IMR-90 (cell line): Measurements from ENCODE around the gene PPP1R9A. TPM values are rescaled to one million over a fixed set of nuclear protein-coding genes. Genes with fewer than 3 reads are reported as not detected.

Experiments
- ATAC-seq: fragments of 200-7000 bp; cut with Tn5 transposase; 2 replicates; pipeline ENCODE4 v1.9.1; 2020; ENCODE audit warnings: low read depth, mild to moderate bottlenecking, moderate library complexity
- BruUV-seq: library from RNA; stranded (reverse); fragments of 400-500 nt; replicated peaks from 2 replicates; lab custom pipeline; 2021; lab: Mats Ljungman, UMichigan
- CTCF ChIA-PET: fragments of 300-600 bp; formaldehyde crosslinking; extraction: SDS; loops from one replicate; lab custom pipeline; 2021; ENCODE audit warnings: antibody characterized with exemption; lab: Yijun Ruan, JAX
- POLR2A ChIA-PET: fragments of 300-600 bp; sonication (Branson Sonifier 250); formaldehyde crosslinking; loops from one replicate; lab custom pipeline; 2022; ENCODE audit warnings: antibody characterized with exemption; ENCODE audit not compliant: unreplicated experiment; lab: Charles Lee
- DNase-seq: peaks from one replicate; pipeline ENCODE4 v3.0.0; 2013
- H2AFZ ChIP-seq: replicated peaks from 2 replicates; pipeline ENCODE3; 2013; ENCODE audit warnings: low read length, mild to moderate bottlenecking; ENCODE audit not compliant: poor library complexity
- H2AK5ac ChIP-seq: 2 replicates; pipeline ENCODE4 v1.6.1; 2013; ENCODE audit warnings: low read depth, low read length, inconsistent platforms
- H2AK9ac ChIP-seq: replicated peaks from 2 replicates; pipeline ENCODE3; 2013; ENCODE audit warnings: mild to moderate bottlenecking, low read depth, low read length, moderate library complexity; ENCODE audit not compliant: poor library complexity
- H2BK120ac ChIP-seq: 2 replicates; pipeline ENCODE4 v1.6.1; 2013; ENCODE audit warnings: low read depth, low read length, inconsistent platforms
- H2BK15ac ChIP-seq: 3 replicates; pipeline ENCODE4 v1.6.1; 2013; ENCODE audit warnings: low read depth, low read length, inconsistent platforms
- H2BK20ac ChIP-seq: 2 replicates; pipeline ENCODE4 v1.6.1; 2013; ENCODE audit warnings: low read depth, mild to moderate bottlenecking, inconsistent platforms, low read length, moderate library complexity
- H2BK5ac ChIP-seq: 2 replicates; pipeline ENCODE4 v1.6.1; 2013; ENCODE audit warnings: mild to moderate bottlenecking, low read depth, low read length, inconsistent platforms; ENCODE audit not compliant: poor library complexity, severe bottlenecking
- H3K14ac ChIP-seq: replicated peaks from 2 replicates; pipeline ENCODE4 v1.6.1; 2013; ENCODE audit warnings: low read depth, low read length, inconsistent platforms
- H3K18ac ChIP-seq: 2 replicates; pipeline ENCODE4 v1.6.1; 2013; ENCODE audit warnings: low read depth, low read length, control low read depth
- H3K23ac ChIP-seq: 2 replicates; pipeline ENCODE4 v1.6.1; 2013; ENCODE audit warnings: low read depth, low read length, inconsistent platforms
- H3K27ac ChIP-seq: 2 replicates; pipeline ENCODE4 v1.5.1; 2013; ENCODE audit warnings: mild to moderate bottlenecking, control low read depth, low read length; ENCODE audit not compliant: insufficient read depth
- H3K27me3 ChIP-seq: 2 replicates; pipeline ENCODE4 v1.6.1; 2013; ENCODE audit warnings: low read length; ENCODE audit not compliant: control insufficient read depth, insufficient read depth
- H3K36me3 ChIP-seq: 2 replicates; pipeline ENCODE4 v1.6.1; 2013; ENCODE audit warnings: low read length, mixed read lengths; ENCODE audit not compliant: control insufficient read depth, insufficient read depth
- H3K4ac ChIP-seq: 2 replicates; pipeline ENCODE4 v1.6.1; 2013; ENCODE audit warnings: low read depth, low read length, inconsistent platforms
- H3K4me1 ChIP-seq: 2 replicates; pipeline ENCODE4 v1.6.1; 2013; ENCODE audit warnings: low read length, mixed read lengths; ENCODE audit not compliant: control insufficient read depth, insufficient read depth
- H3K4me2 ChIP-seq: 2 replicates; pipeline ENCODE4 v1.6.1; 2013; ENCODE audit warnings: low read depth, mild to moderate bottlenecking, control low read depth, low read length, moderate library complexity
- H3K4me3 ChIP-seq: 2 replicates; pipeline ENCODE4 v1.5.1; 2013; ENCODE audit warnings: low read depth, mild to moderate bottlenecking, control low read depth, low read length, moderate library complexity; ENCODE audit not compliant: insufficient read depth
- H3K56ac ChIP-seq: 2 replicates; pipeline ENCODE4 v1.6.1; 2013; ENCODE audit warnings: low read length, inconsistent platforms; ENCODE audit not compliant: insufficient read depth; ENCODE audit errors: extremely low read depth
- H3K79me1 ChIP-seq, 2 experiments: 2 replicates each; pipeline ENCODE4 v1.6.1; 2013; ENCODE audit warnings: low read length in 2 of 2, inconsistent platforms in 1 of 2, low read depth in 1 of 2
- H3K9ac ChIP-seq: 2 replicates; pipeline ENCODE4 v1.6.1; 2013; ENCODE audit warnings: low read depth, low read length, control low read depth
- H3K9me1 ChIP-seq: 2 replicates; pipeline ENCODE4 v1.6.1; 2013; ENCODE audit warnings: low read length, inconsistent platforms; ENCODE audit not compliant: insufficient read depth
- H3K9me3 ChIP-seq: 2 replicates; pipeline ENCODE4 v1.6.1; 2013; ENCODE audit warnings: low read length; ENCODE audit not compliant: control insufficient read depth, insufficient read depth
- H4K20me1 ChIP-seq: 2 replicates; pipeline ENCODE4 v1.6.1; 2013; ENCODE audit warnings: low read length, inconsistent platforms; ENCODE audit not compliant: insufficient read depth
- H4K5ac ChIP-seq: 2 replicates; pipeline ENCODE4 v1.6.1; 2013; ENCODE audit warnings: mild to moderate bottlenecking, low read depth, low read length, control low read depth
- H4K8ac ChIP-seq, 2 experiments: 2 replicates each; pipeline ENCODE4 v1.6.1; 2013; ENCODE audit warnings: low read depth in 2 of 2, low read length in 2 of 2, control low read depth in 1 of 2, inconsistent platforms in 1 of 2
- H4K91ac ChIP-seq: 2 replicates; pipeline ENCODE4 v1.6.1; 2013; ENCODE audit warnings: low read depth, low read length, inconsistent platforms; ENCODE audit not compliant: insufficient read depth
- BHLHE40 ChIP-seq: fragments of 150-350 bp; IDR thresholded peaks from 2 replicates; pipeline ENCODE4 v1.6.1; 2016; ENCODE audit warnings: mild to moderate bottlenecking, low read depth, low read length
- CEBPB ChIP-seq: IDR thresholded peaks from 2 replicates; pipeline ENCODE4 v1.6.1; 2012; ENCODE audit warnings: low read depth, low read length, improper control_type of control experiment
- CHD1 ChIP-seq: IDR thresholded peaks from 2 replicates; pipeline ENCODE4 v1.6.1; 2012; ENCODE audit warnings: low read depth, low read length, improper control_type of control experiment
- CTCF ChIP-seq: conservative IDR thresholded peaks from 2 replicates; pipeline ENCODE4 v1.5.1; 2012; ENCODE audit warnings: mild to moderate bottlenecking, low read depth, low read length, improper control_type of control experiment
- ELK1 ChIP-seq: fragments of 150-350 bp; IDR thresholded peaks from 2 replicates; pipeline ENCODE4 v1.6.1; 2016; ENCODE audit warnings: low read depth, mild to moderate bottlenecking, low read length, moderate library complexity, borderline replicate concordance
- FOS ChIP-seq: fragments of 150-350 bp; IDR thresholded peaks from 2 replicates; pipeline ENCODE4 v1.6.1; 2016; ENCODE audit warnings: low read depth, low read length
- MAFK ChIP-seq: IDR thresholded peaks from 2 replicates; pipeline ENCODE4 v1.6.1; 2012; ENCODE audit warnings: low read depth, low read length, improper control_type of control experiment
- MAZ ChIP-seq: IDR thresholded peaks from 2 replicates; pipeline ENCODE4 v1.6.1; 2012; ENCODE audit warnings: low read depth, mild to moderate bottlenecking, low read length, improper control_type of control experiment, moderate library complexity, borderline replicate concordance
- MXI1 ChIP-seq: IDR thresholded peaks from 2 replicates; pipeline ENCODE4 v1.6.1; 2012; ENCODE audit warnings: low read depth, mild to moderate bottlenecking, low read length, moderate library complexity, borderline replicate concordance
- NFE2L2 ChIP-seq: fragments of 150-350 bp; IDR thresholded peaks from 2 replicates; pipeline ENCODE4 v1.6.1; 2016; ENCODE audit warnings: low read depth, mild to moderate bottlenecking, low read length
- POLR2A ChIP-seq: IDR thresholded peaks from 2 replicates; pipeline ENCODE4 v1.6.1; 2012; ENCODE audit warnings: mild to moderate bottlenecking, low read depth, low read length
- RAD21 ChIP-seq: IDR thresholded peaks from 2 replicates; pipeline ENCODE4 v1.6.1; 2012; ENCODE audit warnings: low read length, improper control_type of control experiment
- RCOR1 ChIP-seq: IDR thresholded peaks from 2 replicates; pipeline ENCODE4 v1.6.1; 2012; ENCODE audit warnings: mild to moderate bottlenecking, low read length, improper control_type of control experiment; ENCODE audit not compliant: insufficient replicate concordance
- RFX5 ChIP-seq: IDR thresholded peaks from 2 replicates; pipeline ENCODE4 v1.8.0; 2012; ENCODE audit warnings: low read depth, mild to moderate bottlenecking, low read length, moderate library complexity
- SMC3 ChIP-seq: fragments of 150-350 bp; IDR thresholded peaks from 2 replicates; pipeline ENCODE4 v1.6.1; 2016; ENCODE audit warnings: low read depth, mild to moderate bottlenecking, antibody characterized with exemption, low read length, moderate library complexity
- USF2 ChIP-seq: fragments of 150-350 bp; IDR thresholded peaks from 2 replicates; pipeline ENCODE4 v1.6.1; 2017; ENCODE audit warnings: mild to moderate bottlenecking, antibody characterized with exemption, low read length, low read depth
- WGBS, 2 experiments: methylation state at CpG; one replicate each; pipeline versions ENCODE4 v1.1.5 to v1.1.7; 2013; ENCODE audit warnings: missing lambda C conversion rate in 2 of 2; ENCODE audit not compliant: insufficient read length in 1 of 2; ENCODE audit errors: extremely low coverage in 2 of 2; 5-methylcytosine and 5-hydroxymethylcytosine counted together
- dilution Hi-C: fragments of 300-500 bp; cut with HindIII; formaldehyde crosslinking; loops from one replicate; pipeline ENCODE4 v1.14.3; 2018; ENCODE audit warnings: low sequenced_read_pairs; ENCODE audit not compliant: unreplicated experiment
- in situ Hi-C: fragments of 300-500 bp; cut with MboI; formaldehyde crosslinking; loops from 3 replicates; pipeline ENCODE4 v1.14.3; 2019; ENCODE audit warnings: low sequenced_read_pairs, inconsistent platforms, mixed read lengths
- intact Hi-C: fragments of 100-400 bp; cut with micrococcal nuclease; formaldehyde crosslinking; loops from 2 replicates; pipeline ENCODE4 v1.10.0; 2022
- polyA plus RNA-seq, 3 experiments: library from polyadenylated mRNA; depleted of rRNA; stranded (reverse); fragments of >200 nt; gene quantifications; 2 replicates each; pipeline ENCODE4 v1.2.3, GENCODE V29; 2012; ENCODE audit warnings: low replicate concordance in 1 of 3
- total RNA-seq: library from RNA; depleted of rRNA; stranded (reverse); fragments of >200 nt; gene quantifications from 2 replicates; pipeline ENCODE4 v1.2.3, GENCODE V29; 2012

Gene PPP1R9A
- total and polyA plus RNA-seq, 2 of the 4 experiments (the other 2 are of a cell fraction) = not detected

GRCh38 chr7:94921911-94922310 is 14.5 kb downstream of the PPP1R9A start:
- H2BK120ac ChIP-seq = no peak overlapping the region
- H4K5ac ChIP-seq = no peak overlapping the region
- no peaks in the 10 kb centered on the region for H3K79me1 ChIP-seq
- in situ Hi-C loops (no loop called here), intact Hi-C loops (no loop called here), dilution Hi-C loops (no loop called here)
- H2AFZ ChIP-seq = no peak overlapping the region
- H3K18ac ChIP-seq = no peak overlapping the region
- no peak overlapping the region for H2BK20ac ChIP-seq
- H3K14ac ChIP-seq = no peak overlapping the region
- H3K4ac ChIP-seq = no peak overlapping the region
- no peak for DNase-seq
- no peaks in the 10 kb centered on the region for H3K9me1 ChIP-seq
- H3K9ac ChIP-seq = no peak overlapping the region
- H3K4me2 ChIP-seq = no peak overlapping the region
- ChIA-PET POLR2A (no interaction called here), CTCF (no interaction called here)
- no peaks in the 10 kb centered on the region for H3K36me3 ChIP-seq
- WGBS, 2 experiments = no CpG with 5 or more reads among the region's 4 CpGs
- H3K27ac ChIP-seq = no peak overlapping the region
- H3K4me1 ChIP-seq = no peaks in the 10 kb centered on the region
- BruUV-seq = no TSS peak
- H2BK5ac ChIP-seq = no peak overlapping the region
- no peaks in the 10 kb centered on the region for H3K9me3 ChIP-seq
- no peak for TF ChIP-seq MXI1
- TF ChIP-seq SMC3 = no peak
- TF ChIP-seq CTCF = no peak
- no peak for TF ChIP-seq MAZ
- no peak for TF ChIP-seq RAD21
- TF ChIP-seq CHD1 = no peak
- TF ChIP-seq RFX5 = no peak
- no peak for TF ChIP-seq USF2
- no peak for TF ChIP-seq POLR2A
- TF ChIP-seq BHLHE40 = no peak
- TF ChIP-seq NFE2L2 = no peak
- no peak for TF ChIP-seq CEBPB
- TF ChIP-seq RCOR1 = no peak
- no peak for TF ChIP-seq MAFK
- no peak for TF ChIP-seq FOS
- TF ChIP-seq ELK1 = no peak
- H4K20me1 ChIP-seq = no peaks in the 10 kb centered on the region
- H4K91ac ChIP-seq = no peak overlapping the region
- no peak overlapping the region for H3K56ac ChIP-seq
- H2AK5ac ChIP-seq = no peak overlapping the region
- H4K8ac ChIP-seq = no peak overlapping the region
- H3K23ac ChIP-seq = no peak overlapping the region
- H3K27me3 ChIP-seq = no peaks in the 10 kb centered on the region; the same call in 1 of the 2 replicates
- H2AK9ac ChIP-seq = no peak overlapping the region
- ATAC-seq = no peak
- H3K4me3 ChIP-seq = no peak overlapping the region
- H2BK15ac ChIP-seq = no peak overlapping the region
